Activated gamma-delta T cell treated with Interleukin-2 at 50 U/mL for 16 hours (primary cell): ENCODE results near the gene IRF8.

ENCODE experiments used
- DNase-seq: peaks from one replicate; pipeline ENCODE4 v3.0.0-alpha.2; 2020

The IRF8 gene

GRCh38 chr16:85915125-85915845 lies 16.3 kb downstream of the IRF8 start:
- DNase-seq = no peak

- no peak for DNase-seq
Measured at GRCh38 chr16:85916141-85916890, 17.4 kb downstream of the IRF8 start.

- no peak for DNase-seq
Measured at GRCh38 chr16:85917012-85917411, 18.1 kb downstream of the IRF8 start.

GRCh38 chr16:85917959-85918358 lies 19.0 kb downstream of the IRF8 start:
- DNase-seq = no peak

- DNase-seq = no peak
Measured at GRCh38 chr16:85918436-85918835, 19.5 kb downstream of the IRF8 start.

GRCh38 chr16:85919271-85920267 lies 20.6 kb downstream of the IRF8 start:
- no peak for DNase-seq

- no peak for DNase-seq
Measured at GRCh38 chr16:85921026-85921425, 22.1 kb downstream of the IRF8 start.

- no peak for DNase-seq
Measured at GRCh38 chr16:85923153-85924021, 24.4 kb downstream of the IRF8 start.

GRCh38 chr16:85924675-85925074 lies 25.7 kb downstream of the IRF8 start:
- DNase-seq = no peak

GRCh38 chr16:85926370-85926769 lies 27.4 kb downstream of the IRF8 start:
- no peak for DNase-seq

GRCh38 chr16:85927371-85927770 lies 28.4 kb downstream of the IRF8 start:
- DNase-seq = no peak

- DNase-seq = no peak
Measured at GRCh38 chr16:85927959-85928358, 29.0 kb downstream of the IRF8 start.

- no peak for DNase-seq
Measured at GRCh38 chr16:85928401-85928820, 29.4 kb downstream of the IRF8 start.

- no peak for DNase-seq
Measured at GRCh38 chr16:85929259-85929721, 30.3 kb downstream of the IRF8 start.

GRCh38 chr16:85930301-85930700 lies 31.3 kb downstream of the IRF8 start:
- no peak for DNase-seq

- DNase-seq = no peak
Measured at GRCh38 chr16:85931596-85932402, 32.8 kb downstream of the IRF8 start.

- DNase-seq = no peak
Measured at GRCh38 chr16:85934210-85934609, 35.2 kb downstream of the IRF8 start.

- DNase-seq = no peak
Measured at GRCh38 chr16:85935391-85935973, 36.5 kb downstream of the IRF8 start.

- peak; percentile 69 for DNase-seq
Measured at GRCh38 chr16:85935974-85936760, 37.2 kb downstream of the IRF8 start.

GRCh38 chr16:85936816-85937215 lies 37.9 kb downstream of the IRF8 start:
- DNase-seq = no peak
